Measurements from ENCODE around the gene WNK4.
A peak's percentile ranks its signal among the peaks of the same experiment; 100 is the strongest.
"Not testable (repeated sequence)": the region's sequence is repeated elsewhere in the genome, so short reads cannot be mapped to it uniquely, and the experiment has no call there.

The WNK4 gene

GRCh38 chr17:42751628-42752027, 28.8 kb upstream of the WNK4 start:
- Histone ChIP-seq H3K27me3 (ENCODE audit: low read depth, low read length) (no peaks in the 10 kb centered on the region), H3K36me3 (ENCODE audit: control insufficient read depth in 1 of 2, insufficient read depth in 2 of 2, low read length in 2 of 2) (no peaks in the 10 kb centered on the region), H3K4me1 (ENCODE audit: control insufficient read depth in 1 of 2, insufficient read depth in 2 of 2, low read length in 2 of 2) (peaks cover 5 to 11% of the 10 kb centered on the region in 2 donors), H3K27ac (ENCODE audit: low read length) (no peak overlapping the region), H3K4me3 (ENCODE audit: low read depth in 1 of 2, low read length in 2 of 2) (no peak overlapping the region), H3K9me3 (ENCODE audit: control insufficient read depth in 1 of 2, low read length in 2 of 2) (no peaks in the 10 kb centered on the region)

GRCh38 chr17:42754782-42755181, 25.6 kb upstream of the WNK4 start:
- Histone ChIP-seq H3K4me3 (ENCODE audit: low read depth in 1 of 2, low read length in 2 of 2) (no peak overlapping the region), H3K9me3 (ENCODE audit: control insufficient read depth in 1 of 2, low read length in 2 of 2) (no peaks in the 10 kb centered on the region), H3K27me3 (ENCODE audit: low read depth, low read length) (no peaks in the 10 kb centered on the region), H3K36me3 (ENCODE audit: control insufficient read depth in 1 of 2, insufficient read depth in 2 of 2, low read length in 2 of 2) (no peaks in the 10 kb centered on the region), H3K4me1 (ENCODE audit: control insufficient read depth in 1 of 2, insufficient read depth in 2 of 2, low read length in 2 of 2) (peaks cover 0 to 11% of the 10 kb centered on the region in 2 donors), H3K27ac (ENCODE audit: low read length) (no peak overlapping the region)

- H3K4me1 ChIP-seq (ENCODE audit: control insufficient read depth in 1 of 2, insufficient read depth in 2 of 2, low read length in 2 of 2), result peaks cover 0 to 10% of the 10 kb centered on the region in 2 donors
- peaks cover 12% of the 10 kb centered on the region for H3K27me3 ChIP-seq (ENCODE audit: low read depth, low read length)
- H3K27ac ChIP-seq (ENCODE audit: low read length), result no peak overlapping the region
- peak overlapping the region; percentile 40 to 55 for H3K4me3 ChIP-seq (ENCODE audit: low read depth in 1 of 2, low read length in 2 of 2)
- no peaks in the 10 kb centered on the region for H3K9me3 ChIP-seq (ENCODE audit: control insufficient read depth in 1 of 2, low read length in 2 of 2)
- no peaks in the 10 kb centered on the region for H3K36me3 ChIP-seq (ENCODE audit: control insufficient read depth in 1 of 2, insufficient read depth in 2 of 2, low read length in 2 of 2)
Observed at GRCh38 chr17:42759982-42760651, 20.3 kb upstream of the WNK4 start.

DNA sequence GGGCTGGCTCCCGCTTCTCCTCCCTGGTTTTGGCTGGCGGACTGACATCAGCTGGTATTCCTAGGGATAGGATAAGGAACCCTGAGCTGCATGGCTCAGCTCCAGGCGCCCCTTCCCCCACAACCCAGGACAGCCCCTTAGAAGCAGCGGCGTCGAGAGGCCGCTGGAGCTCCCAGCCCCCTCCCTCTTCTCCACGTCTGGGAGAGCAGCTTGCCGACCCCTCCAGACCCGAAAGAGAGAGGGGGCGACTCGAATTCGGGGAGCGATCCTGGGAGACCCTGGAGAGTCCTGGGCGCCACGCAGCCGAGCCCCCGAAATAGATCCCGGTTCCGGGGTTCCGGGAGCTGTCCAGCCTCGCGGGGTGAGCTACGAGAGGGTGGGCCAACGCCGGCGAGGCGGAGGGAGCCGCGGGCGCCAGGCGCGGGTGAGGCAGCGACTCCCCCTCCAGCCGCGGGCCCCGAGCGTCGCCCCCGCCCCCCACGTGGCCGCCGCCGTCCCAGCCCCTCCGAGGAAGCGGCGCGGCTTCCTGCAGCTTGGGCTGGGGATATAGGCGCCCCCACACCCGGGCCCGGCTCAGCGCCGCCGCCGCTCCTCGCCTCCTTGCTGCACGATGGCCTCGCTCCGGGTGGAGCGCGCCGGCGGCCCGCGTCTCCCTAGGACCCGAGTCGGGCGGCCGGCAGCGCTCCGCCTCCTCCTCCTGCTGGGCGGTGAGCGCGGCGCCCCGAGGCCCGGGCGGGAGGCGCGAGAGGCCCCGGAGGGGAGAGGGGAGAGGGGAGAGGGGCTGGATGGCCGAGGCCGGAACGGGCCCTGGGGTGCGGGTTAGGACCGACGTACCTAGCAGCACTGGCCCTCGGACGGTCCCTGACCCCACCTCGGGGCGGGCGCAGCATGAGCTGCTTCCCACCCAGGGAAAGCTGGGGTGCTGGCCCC, 19.5 kb upstream of the WNK4 start, which contains the start of gene RAMP2:
RAMP2 (plus strand) TSS at position 576 of the 930 bp plus-strand sequence; CDS start at position 611, 35 bp downstream.
- Histone ChIP-seq H3K27ac (ENCODE audit: low read length) (no peak within 1 kb of the TSS), H3K27me3 (ENCODE audit: low read depth, low read length) (peaks cover 12% of the 10 kb centered on the region), H3K4me1 (ENCODE audit: control insufficient read depth in 1 of 2, insufficient read depth in 2 of 2, low read length in 2 of 2) (peaks cover 0 to 10% of the 10 kb centered on the region in 2 donors), H3K36me3 (ENCODE audit: control insufficient read depth in 1 of 2, insufficient read depth in 2 of 2, low read length in 2 of 2) (no peaks in the 10 kb centered on the region), H3K4me3 (ENCODE audit: low read depth in 1 of 2, low read length in 2 of 2) (peak within 1 kb of the TSS; percentile 40 to 55), H3K9me3 (ENCODE audit: control insufficient read depth in 1 of 2, low read length in 2 of 2) (no peaks in the 10 kb centered on the region)

GRCh38 chr17:42761638-42762037, 18.8 kb upstream of the WNK4 start:
- Histone ChIP-seq H3K9me3 (ENCODE audit: control insufficient read depth in 1 of 2, low read length in 2 of 2) (no peaks in the 10 kb centered on the region), H3K4me3 (ENCODE audit: low read depth in 1 of 2, low read length in 2 of 2) (peak overlapping the region; percentile 37 to 55), H3K27ac (ENCODE audit: low read length) (no peak overlapping the region), H3K4me1 (ENCODE audit: control insufficient read depth in 1 of 2, insufficient read depth in 2 of 2, low read length in 2 of 2) (peaks cover 0 to 10% of the 10 kb centered on the region in 2 donors), H3K27me3 (ENCODE audit: low read depth, low read length) (peaks cover 12% of the 10 kb centered on the region), H3K36me3 (ENCODE audit: control insufficient read depth in 1 of 2, insufficient read depth in 2 of 2, low read length in 2 of 2) (no peaks in the 10 kb centered on the region)

GRCh38 chr17:42766124-42766523, 14.3 kb upstream of the WNK4 start:
- H3K36me3 ChIP-seq (ENCODE audit: control insufficient read depth in 1 of 2, insufficient read depth in 2 of 2, low read length in 2 of 2), result no peaks in the 10 kb centered on the region
- no peak overlapping the region for H3K4me3 ChIP-seq (ENCODE audit: low read depth in 1 of 2, low read length in 2 of 2)
- peaks cover 0 to 4% of the 10 kb centered on the region in 2 donors for H3K4me1 ChIP-seq (ENCODE audit: control insufficient read depth in 1 of 2, insufficient read depth in 2 of 2, low read length in 2 of 2)
- no peak overlapping the region for H3K27ac ChIP-seq (ENCODE audit: low read length)
- H3K9me3 ChIP-seq (ENCODE audit: control insufficient read depth in 1 of 2, low read length in 2 of 2), result no peaks in the 10 kb centered on the region
- peaks cover 5% of the 10 kb centered on the region for H3K27me3 ChIP-seq (ENCODE audit: low read depth, low read length)

DNA sequence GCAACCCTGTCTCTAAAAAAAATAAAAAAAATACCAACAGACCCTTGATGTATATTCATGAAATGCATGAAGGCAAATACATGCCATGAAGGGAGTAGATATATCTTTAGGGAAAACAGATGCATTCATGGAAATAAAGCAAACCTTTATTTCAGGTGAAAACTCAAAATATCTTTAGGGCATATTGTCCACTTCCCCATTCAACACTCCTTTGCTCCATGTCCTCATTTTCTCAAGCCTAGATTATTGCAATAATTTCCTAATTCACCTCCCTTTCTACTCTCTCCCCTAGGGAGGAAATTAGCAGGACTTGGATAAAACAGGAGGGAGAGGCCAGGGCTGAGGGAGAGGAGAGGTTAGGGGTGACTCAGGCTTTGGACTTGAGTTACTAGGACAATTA, 12.9 kb upstream of the WNK4 start:
- H3K4me3 ChIP-seq (ENCODE audit: low read depth in 1 of 2, low read length in 2 of 2), result no peak overlapping the region
- H3K9me3 ChIP-seq (ENCODE audit: control insufficient read depth in 1 of 2, low read length in 2 of 2), result no peaks in the 10 kb centered on the region

GRCh38 chr17:42768006-42768405, 12.4 kb upstream of the WNK4 start:
- H3K4me3 ChIP-seq (ENCODE audit: low read depth in 1 of 2, low read length in 2 of 2); H3K4me1 ChIP-seq (ENCODE audit: control insufficient read depth in 1 of 2, insufficient read depth in 2 of 2, low read length in 2 of 2); H3K36me3 ChIP-seq (ENCODE audit: control insufficient read depth in 1 of 2, insufficient read depth in 2 of 2, low read length in 2 of 2); H3K9me3 ChIP-seq (ENCODE audit: control insufficient read depth in 1 of 2, low read length in 2 of 2); H3K27ac ChIP-seq (ENCODE audit: low read length); H3K27me3 ChIP-seq (ENCODE audit: low read depth, low read length): not testable (repeated sequence)

More for the DNA sequence above, 12.9 kb upstream of the WNK4 start:
- H3K36me3 ChIP-seq (ENCODE audit: control insufficient read depth in 1 of 2, insufficient read depth in 2 of 2, low read length in 2 of 2), result no peaks in the 10 kb centered on the region
- H3K4me1 ChIP-seq (ENCODE audit: control insufficient read depth in 1 of 2, insufficient read depth in 2 of 2, low read length in 2 of 2), result no peaks in the 10 kb centered on the region
- H3K27me3 ChIP-seq (ENCODE audit: low read depth, low read length), result no peaks in the 10 kb centered on the region
- no peak overlapping the region for H3K27ac ChIP-seq (ENCODE audit: low read length)

- not testable (repeated sequence) for H3K9me3 ChIP-seq (ENCODE audit: control insufficient read depth in 1 of 2, low read length in 2 of 2); H3K27ac ChIP-seq (ENCODE audit: low read length); H3K27me3 ChIP-seq (ENCODE audit: low read depth, low read length); H3K36me3 ChIP-seq (ENCODE audit: control insufficient read depth in 1 of 2, insufficient read depth in 2 of 2, low read length in 2 of 2); H3K4me3 ChIP-seq (ENCODE audit: low read depth in 1 of 2, low read length in 2 of 2)
- peaks cover 4 to 10% of the 10 kb centered on the region in 2 donors for H3K4me1 ChIP-seq (ENCODE audit: control insufficient read depth in 1 of 2, insufficient read depth in 2 of 2, low read length in 2 of 2)
Observed at GRCh38 chr17:42769964-42770363, 10.4 kb upstream of the WNK4 start.

GRCh38 chr17:42772945-42773289, 7.5 kb upstream of the WNK4 start:
- peaks cover 4 to 10% of the 10 kb centered on the region in 2 donors for H3K4me1 ChIP-seq (ENCODE audit: control insufficient read depth in 1 of 2, insufficient read depth in 2 of 2, low read length in 2 of 2)
- H3K27me3 ChIP-seq (ENCODE audit: low read depth, low read length), result no peaks in the 10 kb centered on the region
- peak overlapping the region; percentile 87 for H3K27ac ChIP-seq (ENCODE audit: low read length)
- peak overlapping the region; percentile 97 to 98 for H3K4me3 ChIP-seq (ENCODE audit: low read depth in 1 of 2, low read length in 2 of 2)
- H3K9me3 ChIP-seq (ENCODE audit: control insufficient read depth in 1 of 2, low read length in 2 of 2), result no peaks in the 10 kb centered on the region
- peaks cover 15 to 23% of the 10 kb centered on the region in 2 donors for H3K36me3 ChIP-seq (ENCODE audit: control insufficient read depth in 1 of 2, insufficient read depth in 2 of 2, low read length in 2 of 2)

DNA sequence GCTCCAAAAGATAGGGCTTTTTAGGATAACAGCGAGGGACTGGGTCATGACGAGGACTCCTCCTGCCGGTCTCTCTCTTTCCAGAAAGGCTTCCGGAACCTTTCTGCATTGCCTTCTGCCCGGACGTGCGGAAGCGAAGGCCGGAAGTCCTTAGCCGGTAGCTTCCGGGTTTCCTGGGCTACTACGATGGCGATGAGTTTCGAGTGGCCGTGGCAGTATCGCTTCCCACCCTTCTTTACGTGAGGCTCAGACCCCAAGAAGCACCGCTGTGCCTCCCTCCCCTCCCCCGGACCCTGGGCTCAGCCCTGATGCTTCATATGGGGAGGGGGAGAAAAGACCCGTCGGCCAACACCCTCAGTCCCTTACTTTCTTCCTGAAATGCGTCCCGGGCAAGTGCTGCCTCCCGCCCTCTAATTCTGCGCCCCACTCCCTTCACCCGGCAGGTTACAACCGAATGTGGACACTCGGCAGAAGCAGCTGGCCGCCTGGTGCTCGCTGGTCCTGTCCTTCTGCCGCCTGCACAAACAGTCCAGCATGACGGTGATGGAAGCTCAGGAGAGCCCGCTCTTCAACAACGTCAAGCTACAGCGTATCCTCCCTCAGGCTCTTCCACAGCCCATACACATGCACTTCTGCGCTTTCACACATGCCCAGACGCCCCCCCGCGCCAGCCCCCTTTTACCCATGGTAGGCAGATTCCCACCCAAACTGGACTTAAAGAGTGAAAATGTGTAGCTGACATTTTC, 6.9 kb upstream of the WNK4 start, which contains the start of gene VPS25:
VPS25 (plus strand) TSS at position 160 of the 746 bp plus-strand sequence; CDS start at position 187, 27 bp downstream.
- H3K9me3 ChIP-seq (ENCODE audit: control insufficient read depth in 1 of 2, low read length in 2 of 2), result no peaks in the 10 kb centered on the region
- H3K4me3 ChIP-seq (ENCODE audit: low read depth in 1 of 2, low read length in 2 of 2), result peak within 1 kb of the TSS; percentile 97 to 98
- H3K27ac ChIP-seq (ENCODE audit: low read length), result peak within 1 kb of the TSS; percentile 87

More for the DNA sequence above, 6.9 kb upstream of the WNK4 start, which contains the start of gene VPS25:
- Histone ChIP-seq H3K27me3 (ENCODE audit: low read depth, low read length) (no peaks in the 10 kb centered on the region), H3K36me3 (ENCODE audit: control insufficient read depth in 1 of 2, insufficient read depth in 2 of 2, low read length in 2 of 2) (peaks cover 19 to 28% of the 10 kb centered on the region in 2 donors), H3K4me1 (ENCODE audit: control insufficient read depth in 1 of 2, insufficient read depth in 2 of 2, low read length in 2 of 2) (peaks cover 4 to 10% of the 10 kb centered on the region in 2 donors)
